ENCODE measurements around the gene TMEM212. TPM values are rescaled to one million over a fixed set of nuclear protein-coding genes. Genes with fewer than 3 reads are reported as not detected.

Gene TMEM212
- not detected for total RNA-seq
- polyA plus RNA-seq, result not detected

DNA sequence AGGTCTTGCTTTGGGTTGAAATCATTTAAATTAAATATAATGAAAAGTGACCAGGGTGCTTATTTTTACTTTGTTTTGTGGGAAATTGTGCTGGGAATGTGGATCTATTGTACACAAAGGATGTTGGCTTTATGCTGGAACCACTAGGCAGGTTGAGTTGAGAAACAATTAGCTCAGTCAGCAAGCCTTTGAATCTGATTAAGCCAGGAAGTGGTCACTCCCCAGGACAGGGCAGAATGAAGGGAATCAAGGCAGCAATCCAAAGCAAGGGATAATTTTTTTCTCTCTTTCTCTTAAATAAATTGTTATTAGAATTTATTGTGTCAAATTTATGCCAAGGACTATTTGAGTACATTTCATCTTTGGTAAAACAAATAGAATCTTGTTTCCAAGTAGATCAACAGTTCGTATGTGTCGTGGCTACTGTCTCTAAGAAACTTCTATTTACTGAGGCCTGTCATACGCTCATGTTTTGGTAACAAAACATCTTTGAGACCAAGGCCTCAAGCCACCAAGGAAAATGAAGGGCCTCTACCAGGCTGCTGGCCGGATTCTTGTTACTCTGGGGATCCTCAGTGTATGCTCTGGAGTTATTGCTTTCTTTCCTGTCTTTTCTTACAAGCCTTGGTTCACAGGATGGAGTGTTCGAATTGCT is at the start of gene TMEM212:
TMEM212 (plus strand) TSS at position 486 of the 655 bp plus-strand sequence; CDS start at position 521, 35 bp downstream.
- no peaks in the 10 kb centered on the region for H3K27me3 ChIP-seq
- intact Hi-C loops (cut with DNase I), result no loop called here
- peak within 1 kb of the TSS in 3 of 4 donors; percentile 52 to 56 (median 56) for H3K27ac ChIP-seq
- no peak within 1 kb of the TSS for H3K4me3 ChIP-seq
- DNase-seq, result no peak
- no peaks in the 10 kb centered on the region for H3K36me3 ChIP-seq
- no peaks in the 10 kb centered on the region for H3K9me3 ChIP-seq
- TF ChIP-seq POLR2AphosphoS5 (IDR thresholded peaks at IDR 0.05), result no peak
- TF ChIP-seq EP300 (IDR thresholded peaks at IDR 0.05), result no peak
- no peak for TF ChIP-seq POLR2A (IDR thresholded peaks at IDR 0.05)
- TF ChIP-seq, protein P1, sequence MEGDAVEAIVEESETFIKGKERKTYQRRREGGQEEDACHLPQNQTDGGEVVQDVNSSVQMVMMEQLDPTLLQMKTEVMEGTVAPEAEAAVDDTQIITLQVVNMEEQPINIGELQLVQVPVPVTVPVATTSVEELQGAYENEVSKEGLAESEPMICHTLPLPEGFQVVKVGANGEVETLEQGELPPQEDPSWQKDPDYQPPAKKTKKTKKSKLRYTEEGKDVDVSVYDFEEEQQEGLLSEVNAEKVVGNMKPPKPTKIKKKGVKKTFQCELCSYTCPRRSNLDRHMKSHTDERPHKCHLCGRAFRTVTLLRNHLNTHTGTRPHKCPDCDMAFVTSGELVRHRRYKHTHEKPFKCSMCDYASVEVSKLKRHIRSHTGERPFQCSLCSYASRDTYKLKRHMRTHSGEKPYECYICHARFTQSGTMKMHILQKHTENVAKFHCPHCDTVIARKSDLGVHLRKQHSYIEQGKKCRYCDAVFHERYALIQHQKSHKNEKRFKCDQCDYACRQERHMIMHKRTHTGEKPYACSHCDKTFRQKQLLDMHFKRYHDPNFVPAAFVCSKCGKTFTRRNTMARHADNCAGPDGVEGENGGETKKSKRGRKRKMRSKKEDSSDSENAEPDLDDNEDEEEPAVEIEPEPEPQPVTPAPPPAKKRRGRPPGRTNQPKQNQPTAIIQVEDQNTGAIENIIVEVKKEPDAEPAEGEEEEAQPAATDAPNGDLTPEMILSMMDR (IDR thresholded peaks at IDR 0.05), result no peak
- peaks cover 0 to 32% (median 14%) of the 10 kb centered on the region in 4 donors for H3K4me1 ChIP-seq
- 70 to 75% methylated on average over 5 of the region's 5 CpGs for WGBS, 2 donors

GRCh38 chr3:171796625-171797264 is 46.4 kb upstream of the TMEM212 start:
- Histone ChIP-seq H3K27ac (no peak overlapping the region), H3K36me3 (no peaks in the 10 kb centered on the region), H3K9me3 (no peaks in the 10 kb centered on the region), H3K27me3 (no peaks in the 10 kb centered on the region), H3K4me3 (no peak overlapping the region), H3K4me1 (peaks cover 0 to 20% (median 5%) of the 10 kb centered on the region in 4 donors)
- DNase-seq, result no peak
- intact Hi-C loops (cut with DNase I), result no loop called here
- TF ChIP-seq POLR2A (IDR thresholded peaks at IDR 0.05) (no peak), EP300 (IDR thresholded peaks at IDR 0.05) (no peak), POLR2AphosphoS5 (IDR thresholded peaks at IDR 0.05) (no peak)
- TF ChIP-seq, protein P1 (IDR thresholded peaks at IDR 0.05), result no peak
- 75 to 91% methylated on average over 4 of the region's 4 CpGs for WGBS, 2 donors

GRCh38 chr3:171797265-171797679 is 45.9 kb upstream of the TMEM212 start:
- 47 to 57% methylated on average over 1 of the region's 1 CpG for WGBS, 2 donors

GRCh38 chr3:171797873-171798272 is 45.3 kb upstream of the TMEM212 start:
- Histone ChIP-seq H3K4me3 (no peak overlapping the region), H3K27ac (no peak overlapping the region), H3K9me3 (no peaks in the 10 kb centered on the region), H3K36me3 (no peaks in the 10 kb centered on the region), H3K27me3 (no peaks in the 10 kb centered on the region), H3K4me1 (peaks cover 0 to 23% (median 10%) of the 10 kb centered on the region in 4 donors)
- TF ChIP-seq EP300 (IDR thresholded peaks at IDR 0.05) (no peak), POLR2A (IDR thresholded peaks at IDR 0.05) (no peak), POLR2AphosphoS5 (IDR thresholded peaks at IDR 0.05) (no peak)
- TF ChIP-seq, protein P1 (IDR thresholded peaks at IDR 0.05), result no peak
- 67 to 78% methylated on average over 3 of the region's 3 CpGs for WGBS, 2 donors
- intact Hi-C loops (cut with DNase I), result no loop called here
- no peak for DNase-seq

More at GRCh38 chr3:171797265-171797679, 45.9 kb upstream of the TMEM212 start:
- DNase-seq, result no peak
- Histone ChIP-seq H3K27ac (no peak overlapping the region), H3K27me3 (no peaks in the 10 kb centered on the region), H3K4me1 (peaks cover 0 to 19% (median 8%) of the 10 kb centered on the region in 4 donors), H3K36me3 (no peaks in the 10 kb centered on the region), H3K4me3 (no peak overlapping the region), H3K9me3 (no peaks in the 10 kb centered on the region)
- TF ChIP-seq POLR2A (IDR thresholded peaks at IDR 0.05), result no peak
- TF ChIP-seq EP300 (IDR thresholded peaks at IDR 0.05), result no peak
- TF ChIP-seq, protein P1 (IDR thresholded peaks at IDR 0.05), result no peak
- TF ChIP-seq POLR2AphosphoS5 (IDR thresholded peaks at IDR 0.05), result no peak
- intact Hi-C loops (cut with DNase I), result no loop called here

All from sigmoid colon (tissue), 7 donors.